Endodermal cell (in vitro differentiated cells): ENCODE data around the gene CGREF1. TPM values are rescaled to one million over a fixed set of nuclear protein-coding genes. Genes with fewer than 3 reads are reported as not detected.

Source experiments
- DNase-seq: peaks from one replicate; pipeline ENCODE4 v3.0.0-alpha.2; 2017
- H3K27ac ChIP-seq: 2 replicates; pipeline ENCODE4 v1.5.1; 2013; ENCODE audit warnings: mild to moderate bottlenecking, low read depth, low read length, moderate library complexity
- H3K27me3 ChIP-seq: 2 replicates; pipeline ENCODE4 v1.6.1; 2013; ENCODE audit warnings: mild to moderate bottlenecking, low read length, moderate library complexity; ENCODE audit not compliant: insufficient read depth, control insufficient read depth, poor library complexity, severe bottlenecking
- H3K36me3 ChIP-seq: 2 replicates; pipeline ENCODE4 v1.7.0; 2013; ENCODE audit warnings: mild to moderate bottlenecking, low read length, moderate library complexity; ENCODE audit not compliant: control insufficient read depth, insufficient read depth
- H3K4me1 ChIP-seq: one replicate; pipeline ENCODE4 v1.7.0; 2013; ENCODE audit warnings: low read length; ENCODE audit not compliant: control insufficient read depth, insufficient read depth
- H3K4me3 ChIP-seq: 2 replicates; pipeline ENCODE4 v1.5.1; 2013; ENCODE audit warnings: mild to moderate bottlenecking, low read length, moderate library complexity
- H3K9ac ChIP-seq: 2 replicates; pipeline ENCODE4 v1.6.1; 2013; ENCODE audit warnings: mild to moderate bottlenecking, low read length, moderate library complexity; ENCODE audit not compliant: poor library complexity, severe bottlenecking; ENCODE audit errors: extremely low read depth
- H3K9me3 ChIP-seq: 2 replicates; pipeline ENCODE4 v1.6.1; 2013; ENCODE audit warnings: mild to moderate bottlenecking, low read length, moderate library complexity; ENCODE audit not compliant: control insufficient read depth
- H3K27ac Mint-ChIP-seq: 2 replicates; pipeline ENCODE4 v1.8.0; 2020; ENCODE audit warnings: mixed read lengths
- H3K27me3 Mint-ChIP-seq: 2 replicates; pipeline ENCODE4 v1.8.0; 2021; ENCODE audit warnings: mild to moderate bottlenecking, mixed read lengths; ENCODE audit not compliant: insufficient read depth
- H3K36me3 Mint-ChIP-seq: 2 replicates; pipeline ENCODE4 v1.8.0; 2020; ENCODE audit warnings: low read depth, mixed read lengths
- H3K4me1 Mint-ChIP-seq: 2 replicates; pipeline ENCODE4 v1.8.0; 2020; ENCODE audit warnings: mixed read lengths
- H3K4me3 Mint-ChIP-seq: 2 replicates; pipeline ENCODE4 v1.8.0; 2020; ENCODE audit warnings: mild to moderate bottlenecking, moderate library complexity, mixed read lengths
- H3K9me3 Mint-ChIP-seq: 2 replicates; pipeline ENCODE4 v1.8.0; 2020; ENCODE audit warnings: mild to moderate bottlenecking, mixed read lengths
- CTCF ChIP-seq: fragments of 200-600 bp; sonication (generic); conservative IDR thresholded peaks from 2 replicates; pipeline ENCODE4 v1.5.0; 2021; ENCODE audit warnings: antibody characterized with exemption, mild to moderate bottlenecking
- WGBS, 2 experiments: methylation state at CpG; one replicate each; pipeline versions ENCODE4 v1.1.5 to v1.1.7; 2013; ENCODE audit warnings: missing lambda C conversion rate in 2 of 2, mixed read lengths in 1 of 2; ENCODE audit not compliant: insufficient coverage in 1 of 2, insufficient read length in 1 of 2; 5-methylcytosine and 5-hydroxymethylcytosine counted together
- total RNA-seq, 2 donors: library from RNA; stranded (reverse); fragmentation: NEBNext Ultra II Directional in 1 of 2; extraction: Animal tissue kit (Norgen Biotek cat#: 25700) in 1 of 2; gene quantifications; 2 replicates in 1 of 2; 3 replicates in 1 of 2; pipeline ENCODE4 v1.2.1, GENCODE V29; 2021

The CGREF1 gene
- total RNA-seq, 2 donors from 2014 or later, result 0.20 to 0.33 TPM

- no peaks in the 10 kb centered on the region for H3K36me3 ChIP-seq
- H3K4me1 ChIP-seq, result no peaks in the 10 kb centered on the region
- Mint-ChIP-seq H3K4me3 (peak overlapping the region; percentile 58), H3K4me1 (peaks cover 9% of the 10 kb centered on the region), H3K9me3 (no peaks in the 10 kb centered on the region), H3K27me3 (peaks cover 28% of the 10 kb centered on the region), H3K27ac (no peak overlapping the region), H3K36me3 (no peaks in the 10 kb centered on the region)
- TF ChIP-seq CTCF, result peak; percentile 92
- H3K9ac ChIP-seq, result peak overlapping the region; percentile 66
- peak; percentile 99 for DNase-seq
- peaks cover 26% of the 10 kb centered on the region for H3K27me3 ChIP-seq
- no peak overlapping the region for H3K27ac ChIP-seq
- H3K9me3 ChIP-seq, result no peaks in the 10 kb centered on the region
- H3K4me3 ChIP-seq, result peak overlapping the region; percentile 81
- 0% methylated on average over 32 to 81 of the region's 81 CpGs for WGBS, 2 experiments
These were observed 32.7 kb downstream of the CGREF1 start for GRCh38 chr2:27086090-27086723.

- Mint-ChIP-seq H3K4me1 (peaks cover 9% of the 10 kb centered on the region), H3K9me3 (no peaks in the 10 kb centered on the region), H3K27ac (no peak overlapping the region), H3K27me3 (peaks cover 28% of the 10 kb centered on the region), H3K4me3 (peak overlapping the region; percentile 58), H3K36me3 (no peaks in the 10 kb centered on the region)
- no peaks in the 10 kb centered on the region for H3K36me3 ChIP-seq
- peak overlapping the region; percentile 81 for H3K4me3 ChIP-seq
- no peaks in the 10 kb centered on the region for H3K4me1 ChIP-seq
- H3K9me3 ChIP-seq, result no peaks in the 10 kb centered on the region
- H3K27me3 ChIP-seq, result peaks cover 26% of the 10 kb centered on the region
- peak; percentile 47 for TF ChIP-seq CTCF
- H3K9ac ChIP-seq, result peak overlapping the region; percentile 66
- DNase-seq, result peak; percentile 85
- no peak overlapping the region for H3K27ac ChIP-seq
- WGBS, 2 experiments, result 4 to 5% methylated on average over 18 to 38 of the region's 38 CpGs
These were observed 33.2 kb downstream of the CGREF1 start for GRCh38 chr2:27085673-27086089.

- Histone ChIP-seq H3K36me3 (no peaks in the 10 kb centered on the region), H3K9ac (no peak overlapping the region), H3K9me3 (no peaks in the 10 kb centered on the region), H3K4me3 (peak overlapping the region; percentile 81), H3K27me3 (peaks cover 26% of the 10 kb centered on the region), H3K4me1 (no peaks in the 10 kb centered on the region), H3K27ac (no peak overlapping the region)
- peaks cover 28% of the 10 kb centered on the region for H3K27me3 Mint-ChIP-seq
- TF ChIP-seq CTCF, result no peak
- no peaks in the 10 kb centered on the region for H3K36me3 Mint-ChIP-seq
- DNase-seq, result no peak
- no peaks in the 10 kb centered on the region for H3K9me3 Mint-ChIP-seq
- 47 to 65% methylated on average over 3 to 9 of the region's 10 CpGs for WGBS, 2 experiments
- H3K4me1 Mint-ChIP-seq, result peaks cover 9% of the 10 kb centered on the region
- H3K4me3 Mint-ChIP-seq, result peak overlapping the region; percentile 58
- no peak overlapping the region for H3K27ac Mint-ChIP-seq
These were observed 33.8 kb downstream of the CGREF1 start for GRCh38 chr2:27085062-27085672.
